HG03378 (cell line): Measurements from ENCODE around the gene MRPL54.

Experiments used
- ATAC-seq: cut with Tn5 transposase; IDR thresholded peaks from one replicate; pipeline ENCODE4 v1.9.1; 2021; ENCODE audit warnings: mild to moderate bottlenecking, moderate library complexity; ENCODE audit not compliant: unreplicated experiment

MRPL54 gene

GRCh38 chr19:3783660-3784584, 21.4 kb downstream of the MRPL54 start:
- no peak for ATAC-seq

- no peak for ATAC-seq
Observed at GRCh38 chr19:3784607-3785450, 22.3 kb downstream of the MRPL54 start.

DNA sequence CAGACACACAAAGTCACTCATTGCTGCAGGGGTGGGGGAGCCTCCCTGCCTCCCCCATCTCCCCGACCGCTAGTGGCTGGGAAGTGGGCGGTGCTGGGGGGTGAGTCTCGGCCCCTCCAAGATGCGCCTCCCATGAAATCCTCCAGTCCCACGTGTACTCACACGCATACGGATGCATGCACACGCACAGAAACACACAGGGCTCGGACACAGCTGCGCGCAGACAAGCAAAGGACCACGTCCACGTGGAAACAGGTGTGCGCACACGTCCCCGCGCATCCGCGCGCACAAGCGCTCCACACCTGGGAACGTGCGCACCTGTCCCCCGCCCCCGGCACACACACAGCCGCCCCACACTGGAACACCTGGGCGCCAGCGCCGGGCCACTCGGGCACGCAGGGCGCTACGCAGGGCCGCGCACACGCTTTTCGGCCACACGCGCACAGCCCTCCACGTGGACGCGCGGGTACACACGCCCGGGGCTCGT, 23.0 kb downstream of the MRPL54 start:
- no peak for ATAC-seq

- ATAC-seq, result no peak
Observed at GRCh38 chr19:3785938-3786824, 23.7 kb downstream of the MRPL54 start, which contains the start of gene MATK. Gene MATK (minus strand): TSS chr19:3786381. CDS start chr19:3785135, 1,246 bp downstream.

DNA sequence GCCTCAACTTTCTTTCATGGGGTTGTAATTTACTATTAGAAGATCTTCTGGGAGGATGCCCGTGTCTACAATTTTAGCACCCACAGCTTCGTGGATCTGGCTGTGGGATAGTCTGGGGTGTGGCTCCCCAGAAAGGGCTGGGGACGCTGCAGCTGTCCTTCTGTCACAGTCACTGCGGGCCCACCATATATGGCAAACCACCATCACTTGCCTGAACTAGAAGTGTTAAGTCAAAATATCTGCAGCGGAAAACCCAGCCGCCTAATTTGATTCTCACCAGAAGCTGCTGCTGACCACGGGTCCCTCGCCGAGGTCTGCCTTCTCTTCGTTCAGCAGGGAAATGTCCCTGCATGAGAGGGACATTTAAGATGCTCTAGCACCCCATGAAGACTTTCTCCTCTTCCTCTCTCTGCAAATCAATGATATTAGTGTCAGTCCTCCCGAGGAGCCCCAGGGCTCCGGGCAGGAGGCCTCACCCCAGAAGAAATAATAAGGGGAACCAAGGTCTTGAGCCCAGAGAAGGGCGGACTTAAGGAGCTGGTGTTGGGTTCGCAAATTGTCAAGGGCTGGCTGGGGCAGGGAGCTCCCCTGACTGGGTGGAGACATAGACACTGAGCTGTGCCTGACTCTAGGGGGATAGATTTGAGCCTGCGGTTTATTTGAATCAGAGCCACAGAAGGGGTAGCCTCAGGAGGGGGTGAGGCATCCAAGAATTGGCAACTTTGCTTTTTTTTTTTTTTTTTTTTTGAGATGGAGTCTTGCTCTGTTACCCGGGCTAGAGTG, 26.7 kb downstream of the MRPL54 start:
- ATAC-seq, result no peak

DNA sequence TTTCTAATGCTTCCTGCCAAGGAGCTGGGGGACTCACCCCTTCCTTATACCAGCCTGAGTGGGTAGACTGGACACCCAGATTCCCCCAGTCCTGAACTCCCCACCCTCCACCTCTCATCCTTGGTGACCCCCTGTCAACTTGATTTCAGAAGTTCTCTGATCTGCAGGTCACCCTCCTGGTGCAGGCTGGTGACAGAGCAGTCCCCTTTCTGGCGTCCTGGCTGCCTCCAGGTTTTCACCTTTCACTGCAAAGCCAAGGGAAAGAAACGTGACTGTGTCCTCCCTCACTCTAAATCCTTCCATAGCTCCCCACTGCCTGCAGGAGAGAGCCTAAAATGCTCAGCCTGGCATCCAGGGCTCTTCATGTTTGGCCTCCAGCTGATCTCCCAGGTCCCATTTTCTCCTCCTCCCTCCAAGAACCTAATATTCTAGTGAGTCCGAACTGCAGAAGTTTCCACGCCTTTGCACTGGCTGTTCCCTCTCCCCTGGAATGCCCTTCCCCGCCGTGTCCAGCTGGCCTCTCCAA, 27.8 kb downstream of the MRPL54 start:
- no peak for ATAC-seq

DNA sequence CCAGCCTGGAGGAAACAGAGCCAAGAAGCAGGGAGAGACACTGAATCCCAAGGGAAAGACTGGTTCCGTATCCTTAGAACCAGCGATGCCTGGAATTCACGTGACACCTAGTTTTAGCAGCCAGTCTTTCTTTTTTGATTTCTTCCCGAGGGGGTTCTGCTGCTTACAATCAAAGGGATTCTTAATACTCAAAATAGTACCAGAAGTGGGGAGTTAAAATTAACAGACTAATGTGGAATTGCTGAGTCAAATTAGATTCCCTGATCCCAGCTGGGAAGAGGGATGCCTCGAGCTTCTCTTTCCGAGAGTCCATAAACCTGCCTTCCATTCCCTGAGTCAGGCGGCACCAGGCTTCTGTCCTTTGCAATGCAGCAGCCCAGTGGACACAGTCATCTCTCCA, 28.5 kb downstream of the MRPL54 start:
- no peak for ATAC-seq

- no peak for ATAC-seq
Observed at GRCh38 chr19:3792114-3792513, 29.6 kb downstream of the MRPL54 start.

DNA sequence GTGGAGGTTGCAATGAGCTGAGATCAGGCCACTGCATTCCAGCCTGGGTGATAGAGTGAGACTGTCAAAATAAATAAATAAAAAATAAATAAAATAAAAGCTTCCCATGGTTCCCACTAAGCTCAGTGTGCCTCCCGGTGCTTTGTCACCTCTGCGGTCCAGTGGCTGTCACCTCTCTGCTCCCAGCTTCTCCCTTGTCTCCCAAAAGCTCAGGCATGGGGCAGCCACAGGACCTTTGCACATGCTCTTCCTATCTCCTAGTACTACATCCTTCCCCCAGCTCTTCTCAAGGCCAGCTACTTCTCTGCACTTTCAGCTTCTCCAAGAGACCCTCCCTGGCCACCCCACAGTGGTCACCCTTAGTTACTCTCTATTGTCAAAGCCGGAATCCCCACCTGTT, 31.3 kb downstream of the MRPL54 start:
- no peak for ATAC-seq

DNA sequence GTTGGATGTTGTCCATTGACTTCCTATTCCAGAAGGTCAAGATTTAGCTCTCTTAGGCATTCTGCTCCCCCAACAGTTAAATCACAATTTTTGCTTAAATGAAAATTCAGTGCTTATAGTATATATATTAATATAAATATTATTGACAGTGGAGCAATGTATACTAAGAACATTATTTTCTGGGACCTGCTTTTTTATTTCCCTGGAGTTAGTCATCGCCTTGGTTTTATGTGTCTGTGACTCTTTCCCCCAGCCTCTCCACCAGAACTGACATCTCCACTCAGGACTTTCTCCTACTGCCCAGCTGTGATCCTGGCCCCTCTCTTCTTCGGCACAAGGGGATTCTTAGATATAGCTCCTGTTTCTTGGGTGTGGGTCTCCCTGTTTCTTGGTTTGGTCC, 33.9 kb downstream of the MRPL54 start:
- no peak for ATAC-seq

DNA sequence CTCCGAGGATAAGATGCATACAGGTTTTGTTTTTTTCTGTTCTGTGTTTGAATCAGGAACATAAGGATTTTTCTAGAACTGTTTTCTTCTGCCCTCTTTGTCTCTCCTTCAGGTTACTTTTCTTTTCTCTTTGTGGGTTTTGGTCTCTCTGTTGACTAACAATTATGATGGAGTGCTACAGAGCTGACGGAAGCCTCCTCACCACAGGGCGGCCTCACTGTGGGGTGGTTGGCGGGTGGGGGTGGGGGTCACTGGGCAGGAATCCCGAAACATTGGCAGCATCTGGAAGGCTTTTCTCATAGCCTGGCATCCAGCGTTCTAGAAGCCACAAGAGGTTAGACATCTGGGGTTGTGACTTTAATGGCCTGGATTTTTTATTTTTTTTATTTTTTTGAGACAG, 35.7 kb downstream of the MRPL54 start:
- ATAC-seq, result no peak

DNA sequence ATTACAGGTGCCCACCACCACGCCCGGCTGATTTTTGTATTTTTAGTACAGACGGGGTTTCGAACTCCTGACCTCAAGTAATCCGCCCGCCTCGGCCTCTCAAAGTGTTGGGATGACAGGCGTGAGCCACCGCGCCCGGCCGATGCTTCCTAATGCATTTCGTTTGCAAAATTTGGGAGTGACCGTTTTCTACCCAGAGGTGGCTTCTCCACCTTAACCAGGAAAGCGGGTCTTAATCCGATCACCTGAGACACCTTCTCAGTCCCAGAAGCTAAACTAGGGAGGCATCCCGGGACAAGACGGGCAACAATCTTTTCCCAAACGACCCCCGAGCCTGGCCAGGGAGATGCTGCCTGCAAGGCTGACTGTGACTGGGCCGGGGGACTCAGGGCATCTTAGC, 38.5 kb downstream of the MRPL54 start:
- no peak for ATAC-seq

DNA sequence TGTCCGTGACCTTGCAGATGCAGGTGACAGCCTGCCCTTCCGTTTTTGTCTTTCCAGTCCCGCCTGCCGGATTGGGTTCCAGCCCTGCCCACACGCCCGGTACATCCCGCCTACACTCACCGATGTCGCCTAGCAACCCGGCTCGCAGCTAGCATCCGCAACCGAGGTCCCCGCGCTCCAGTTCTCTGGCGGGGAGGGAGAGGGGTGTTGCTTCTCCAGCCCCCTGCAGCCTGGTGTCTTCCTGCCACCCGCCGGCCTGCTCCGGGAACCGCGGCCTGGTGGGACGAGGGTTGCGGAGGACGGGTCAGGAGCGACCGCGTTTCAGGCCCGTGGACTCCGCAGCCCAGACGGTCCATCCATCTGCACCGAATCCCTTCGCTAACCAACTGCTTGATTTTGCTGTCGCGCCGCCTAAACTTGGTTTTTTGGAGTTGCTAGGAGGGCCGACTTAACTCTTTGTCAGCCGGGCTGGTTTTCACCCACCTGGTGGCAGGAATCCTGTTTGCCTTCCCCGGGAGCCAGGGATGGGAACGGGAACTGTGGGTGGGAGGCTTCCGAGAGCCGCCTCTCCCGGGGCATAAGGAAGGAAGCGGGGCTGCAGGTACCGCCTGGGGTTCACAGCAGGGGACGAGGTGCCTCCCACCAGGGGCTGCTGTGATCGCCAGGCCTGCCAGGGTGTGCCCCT, 39.1 kb downstream of the MRPL54 start:
- ATAC-seq, result no peak

GRCh38 chr19:3803114-3803888, 40.8 kb downstream of the MRPL54 start:
- ATAC-seq, result no peak

GRCh38 chr19:3803986-3804385, 41.5 kb downstream of the MRPL54 start:
- no peak for ATAC-seq

GRCh38 chr19:3804429-3804828, 41.9 kb downstream of the MRPL54 start:
- no peak for ATAC-seq

- ATAC-seq, result no peak
Observed at GRCh38 chr19:3805859-3806258, 43.4 kb downstream of the MRPL54 start.

DNA sequence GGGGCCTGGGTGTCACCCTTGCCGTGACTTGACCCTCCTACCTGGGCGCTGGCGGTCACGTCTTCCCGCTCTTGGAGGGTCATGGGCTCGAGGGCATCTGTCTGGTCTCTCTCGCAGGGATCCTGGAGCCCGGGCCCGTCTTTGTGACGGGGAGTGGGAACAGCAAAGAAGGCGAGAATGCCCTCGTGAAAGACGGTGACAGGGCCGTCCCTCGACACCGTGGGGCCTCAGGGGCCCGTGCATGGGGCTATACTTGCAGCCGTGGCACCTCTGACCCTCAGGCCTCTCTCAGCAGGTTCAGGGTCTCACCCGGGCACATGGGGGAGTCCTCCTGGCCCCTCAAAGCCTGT, 44.6 kb downstream of the MRPL54 start:
- no peak for ATAC-seq
